Neutrophil (primary cell): ENCODE data around the gene ENHO.

Source experiments
- H3K27ac ChIP-seq: fragments of 200-600 bp; sonication (generic); 2 replicates; pipeline ENCODE4 v1.5.1; 2016; ENCODE audit warnings: mild to moderate bottlenecking, moderate library complexity
- H3K27me3 ChIP-seq: fragments of 200-600 bp; sonication (generic); 2 replicates; pipeline ENCODE4 v1.6.0; 2016; ENCODE audit warnings: mild to moderate bottlenecking
- H3K36me3 ChIP-seq: fragments of 200-600 bp; sonication (generic); 2 replicates; pipeline ENCODE4 v1.5.1; 2017
- H3K4me1 ChIP-seq, 2 experiments: fragments of 200-600 bp in 1 of 2; sonication (generic) in 1 of 2; 1 replicate in 1 of 2; 2 replicates in 1 of 2; pipeline versions ENCODE4 v1.5.1 to v1.6.1; 2013 to 2016; ENCODE audit warnings: low read depth in 1 of 2, low read length in 1 of 2, mild to moderate bottlenecking in 1 of 2, moderate library complexity in 1 of 2; ENCODE audit not compliant: control insufficient read depth in 1 of 2, insufficient read depth in 1 of 2
- H3K4me3 ChIP-seq, 2 experiments: fragments of 200-600 bp in 1 of 2; sonication (generic) in 1 of 2; 1 replicate in 1 of 2; 2 replicates in 1 of 2; pipeline ENCODE4 v1.5.1; 2013 to 2016; ENCODE audit warnings: low read depth in 1 of 2, low read length in 1 of 2, mild to moderate bottlenecking in 1 of 2, moderate library complexity in 1 of 2
- H3K9me3 ChIP-seq: fragments of 200-600 bp; sonication (generic); 2 replicates; pipeline ENCODE4 v1.5.1; 2016
- TF ChIP-seq, protein P1 (sequence below): fragments of 200-600 bp; sonication (generic); IDR thresholded peaks from 2 replicates; pipeline ENCODE4 v1.5.1; 2016; ENCODE audit warnings: antibody characterized with exemption

The ENHO gene

DNA sequence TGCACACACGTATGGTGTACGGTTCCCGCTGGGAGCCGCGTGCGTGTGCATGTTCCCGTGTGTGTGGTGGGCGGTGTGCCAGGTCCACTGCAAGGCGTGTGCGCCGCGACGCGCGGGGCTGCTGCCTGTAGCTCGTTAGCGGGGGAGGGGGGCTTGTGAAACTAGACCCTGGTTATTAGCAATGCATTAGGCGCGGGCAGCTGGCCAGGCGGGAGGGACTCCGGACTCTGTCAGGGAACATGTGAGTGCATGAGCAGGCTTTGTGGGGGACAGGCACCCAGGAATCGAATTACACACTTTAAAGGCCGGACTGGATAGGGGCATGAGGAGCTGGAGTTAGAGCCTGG, 32.2 kb upstream of the ENHO start:
- TF ChIP-seq, protein P1, sequence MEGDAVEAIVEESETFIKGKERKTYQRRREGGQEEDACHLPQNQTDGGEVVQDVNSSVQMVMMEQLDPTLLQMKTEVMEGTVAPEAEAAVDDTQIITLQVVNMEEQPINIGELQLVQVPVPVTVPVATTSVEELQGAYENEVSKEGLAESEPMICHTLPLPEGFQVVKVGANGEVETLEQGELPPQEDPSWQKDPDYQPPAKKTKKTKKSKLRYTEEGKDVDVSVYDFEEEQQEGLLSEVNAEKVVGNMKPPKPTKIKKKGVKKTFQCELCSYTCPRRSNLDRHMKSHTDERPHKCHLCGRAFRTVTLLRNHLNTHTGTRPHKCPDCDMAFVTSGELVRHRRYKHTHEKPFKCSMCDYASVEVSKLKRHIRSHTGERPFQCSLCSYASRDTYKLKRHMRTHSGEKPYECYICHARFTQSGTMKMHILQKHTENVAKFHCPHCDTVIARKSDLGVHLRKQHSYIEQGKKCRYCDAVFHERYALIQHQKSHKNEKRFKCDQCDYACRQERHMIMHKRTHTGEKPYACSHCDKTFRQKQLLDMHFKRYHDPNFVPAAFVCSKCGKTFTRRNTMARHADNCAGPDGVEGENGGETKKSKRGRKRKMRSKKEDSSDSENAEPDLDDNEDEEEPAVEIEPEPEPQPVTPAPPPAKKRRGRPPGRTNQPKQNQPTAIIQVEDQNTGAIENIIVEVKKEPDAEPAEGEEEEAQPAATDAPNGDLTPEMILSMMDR = no peak
- H3K4me3 ChIP-seq = no peak overlapping the region
- no peak overlapping the region for H3K27ac ChIP-seq
- no peaks in the 10 kb centered on the region for H3K9me3 ChIP-seq
- peaks cover 34% of the 10 kb centered on the region for H3K27me3 ChIP-seq
- no peaks in the 10 kb centered on the region for H3K4me1 ChIP-seq
- H3K36me3 ChIP-seq = no peaks in the 10 kb centered on the region

DNA sequence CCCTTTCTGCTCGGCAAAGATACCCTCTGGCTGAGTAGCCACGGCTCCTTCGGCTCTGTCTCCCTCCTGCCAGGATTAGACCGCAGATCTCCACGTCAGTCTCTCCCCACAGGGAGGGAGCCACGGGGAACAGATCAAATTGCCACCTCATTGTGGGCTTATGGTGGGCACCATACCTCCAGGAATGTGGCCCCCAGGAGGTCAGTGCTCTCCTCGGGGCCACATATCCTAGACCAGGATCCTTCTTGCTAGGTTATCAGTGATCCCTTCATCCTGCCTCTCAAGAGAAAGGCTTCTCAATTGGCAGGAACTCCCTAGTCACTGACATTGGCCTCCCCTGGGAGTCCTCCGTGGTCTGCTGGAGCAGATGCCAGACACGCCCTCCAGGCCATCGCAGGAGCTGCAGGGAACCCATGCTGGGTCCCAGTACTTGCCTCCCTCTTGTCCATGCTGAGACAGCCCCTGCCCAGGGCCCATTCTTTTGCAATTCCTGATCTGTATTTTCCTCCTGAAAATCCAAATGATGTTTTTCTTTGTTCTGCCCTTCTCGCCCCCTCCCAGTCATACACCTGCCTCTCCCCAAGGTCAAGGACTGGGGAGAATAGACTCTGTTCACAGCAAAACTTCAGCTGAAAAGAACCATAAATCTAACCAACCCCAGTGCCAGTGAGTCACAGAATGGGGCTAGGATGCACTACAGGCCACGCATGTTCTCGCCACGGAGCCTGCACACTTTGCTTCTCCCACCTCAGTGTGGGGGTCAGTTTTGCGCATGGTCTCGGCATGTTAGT, 31.6 kb upstream of the ENHO start:
- Histone ChIP-seq H3K4me1 (no peaks in the 10 kb centered on the region), H3K27ac (no peak overlapping the region)

DNA sequence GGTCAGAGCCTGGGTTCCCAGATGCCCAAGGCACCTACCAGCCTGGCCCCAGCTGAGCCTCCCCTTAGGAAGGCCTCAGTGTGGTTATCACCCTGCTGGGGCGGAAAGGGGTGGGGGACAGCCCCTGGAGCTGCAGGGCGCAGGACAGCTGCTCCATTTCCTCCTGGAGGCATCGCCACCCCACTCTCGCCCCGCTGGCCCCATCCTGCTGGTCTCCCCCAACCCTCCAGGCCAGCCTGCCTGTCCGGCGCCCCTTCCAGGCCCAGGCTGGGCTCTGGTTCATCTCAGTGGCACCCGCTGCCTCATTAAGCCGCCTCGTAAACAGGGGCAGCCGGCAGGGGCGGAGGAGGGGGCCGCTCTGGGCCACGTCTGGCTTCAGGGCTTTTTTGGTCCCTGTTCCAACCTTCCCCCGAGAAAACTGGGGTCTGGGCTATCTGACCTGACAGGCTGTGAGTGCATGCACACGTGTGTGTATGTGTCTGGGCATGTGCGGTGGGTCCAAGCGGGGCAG, 30.8 kb upstream of the ENHO start:
- H3K27me3 ChIP-seq = peaks cover 20% of the 10 kb centered on the region
- H3K36me3 ChIP-seq = no peaks in the 10 kb centered on the region

More for the DNA sequence above, 31.6 kb upstream of the ENHO start:
- H3K9me3 ChIP-seq = no peaks in the 10 kb centered on the region
- TF ChIP-seq, protein P1 = no peak
- H3K4me3 ChIP-seq = no peak overlapping the region
- H3K27me3 ChIP-seq = peaks cover 28% of the 10 kb centered on the region
- no peaks in the 10 kb centered on the region for H3K36me3 ChIP-seq

DNA sequence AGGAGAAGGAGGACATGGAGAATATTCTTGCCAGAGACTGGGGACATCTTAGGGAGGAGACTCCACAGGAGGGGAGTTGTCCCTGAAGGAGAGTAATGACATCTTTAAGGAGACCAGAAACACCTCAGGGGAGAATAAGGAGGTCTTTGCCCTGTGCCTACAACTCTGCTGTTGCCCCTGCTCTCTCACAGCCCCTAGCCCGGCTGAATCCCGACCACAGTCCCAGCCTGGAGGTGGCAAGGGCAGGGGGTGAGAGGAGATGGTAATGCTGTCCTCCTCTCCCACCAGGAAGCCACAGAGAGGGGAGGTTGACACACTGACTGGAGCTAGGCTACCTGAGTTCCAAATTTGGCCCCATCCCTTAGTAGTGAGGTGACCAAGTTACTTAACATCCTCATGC, 30.2 kb upstream of the ENHO start:
- TF ChIP-seq, protein P1 = no peak
- H3K9me3 ChIP-seq = no peaks in the 10 kb centered on the region
- no peak overlapping the region for H3K4me3 ChIP-seq
- no peaks in the 10 kb centered on the region for H3K4me1 ChIP-seq
- H3K27me3 ChIP-seq = peaks cover 16% of the 10 kb centered on the region
- H3K27ac ChIP-seq = no peak overlapping the region
- no peaks in the 10 kb centered on the region for H3K36me3 ChIP-seq

More for the DNA sequence above, 30.8 kb upstream of the ENHO start:
- TF ChIP-seq, protein P1 = no peak
- no peaks in the 10 kb centered on the region for H3K9me3 ChIP-seq
- no peak overlapping the region for H3K4me3 ChIP-seq
- H3K4me1 ChIP-seq = no peaks in the 10 kb centered on the region
- H3K27ac ChIP-seq = no peak overlapping the region

DNA sequence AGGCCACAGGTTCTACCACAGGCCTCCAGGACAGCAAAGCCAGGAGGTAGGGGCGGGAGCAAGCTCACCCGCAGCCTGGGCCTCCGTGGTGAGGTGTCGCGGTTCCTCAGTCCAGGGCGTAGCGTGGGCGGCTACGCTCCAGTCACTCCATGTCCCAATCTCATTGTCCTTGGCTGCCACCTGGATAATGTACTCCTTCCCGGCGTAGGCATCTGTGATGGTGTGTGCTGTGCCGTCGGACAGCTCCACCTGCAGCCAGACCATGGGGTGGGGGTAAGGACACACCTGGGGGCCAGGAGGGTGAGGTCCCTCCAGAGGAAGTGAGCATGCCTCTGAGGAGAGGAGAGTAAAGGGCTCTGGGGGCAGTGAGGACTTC, 29.8 kb upstream of the ENHO start:
- no peak overlapping the region for H3K4me3 ChIP-seq
- no peaks in the 10 kb centered on the region for H3K36me3 ChIP-seq
- no peaks in the 10 kb centered on the region for H3K4me1 ChIP-seq
- no peaks in the 10 kb centered on the region for H3K9me3 ChIP-seq
- TF ChIP-seq, protein P1 = no peak
- H3K27ac ChIP-seq = no peak overlapping the region
- peaks cover 16% of the 10 kb centered on the region for H3K27me3 ChIP-seq
